NCI-H748 treated with DMSO at 0.1 percent for 48 hours (cell line): Measurements from ENCODE around the gene BUD13.

Experiments
- DNase-seq: peaks from one replicate; lab custom pipeline; 2025; lab: John Stamatoyannopoulos, UW

The BUD13 gene

GRCh38 chr11:116715383-116715782 lies 57.4 kb downstream of the BUD13 start:
- DNase-seq: no peak

GRCh38 chr11:116714902-116715301 lies 57.9 kb downstream of the BUD13 start:
- no peak for DNase-seq

GRCh38 chr11:116712428-116712827 lies 60.4 kb downstream of the BUD13 start:
- DNase-seq: no peak

GRCh38 chr11:116710762-116711161 lies 62.0 kb downstream of the BUD13 start:
- no peak for DNase-seq

GRCh38 chr11:116710001-116710674 lies 62.6 kb downstream of the BUD13 start:
- DNase-seq: no peak

- DNase-seq: no peak
Observed at GRCh38 chr11:116707746-116708145, 65.0 kb downstream of the BUD13 start.

GRCh38 chr11:116707161-116707629 lies 65.6 kb downstream of the BUD13 start:
- peak; percentile 25 for DNase-seq

- peak; percentile 48 for DNase-seq
Observed at GRCh38 chr11:116703421-116703820, 69.4 kb downstream of the BUD13 start.

GRCh38 chr11:116702772-116703385 lies 69.9 kb downstream of the BUD13 start:
- no peak for DNase-seq

GRCh38 chr11:116701876-116702275 lies 70.9 kb downstream of the BUD13 start:
- DNase-seq: no peak

GRCh38 chr11:116701297-116701801 lies 71.4 kb downstream of the BUD13 start:
- no peak for DNase-seq

- DNase-seq: no peak
Observed at GRCh38 chr11:116700586-116701220, 72.1 kb downstream of the BUD13 start.
